A673 (cell line): ENCODE results near the gene TTLL8. TPM values are rescaled to one million over a fixed set of nuclear protein-coding genes. Genes with fewer than 3 reads are reported as not detected.

ENCODE experiments used
- BruUV-seq: library from RNA; stranded (reverse); fragments of 400-500 nt; replicated peaks from 2 replicates; lab custom pipeline; 2021; lab: Mats Ljungman, UMichigan
- CTCF ChIA-PET: fragments of 300-600 bp; sonication (Branson Sonifier 250); formaldehyde crosslinking; loops from one replicate; lab custom pipeline; 2022; ENCODE audit warnings: antibody characterized with exemption; lab: Charles Lee
- POLR2A ChIA-PET: fragments of 300-600 bp; sonication (Branson Sonifier 250); formaldehyde crosslinking; loops from one replicate; lab custom pipeline; 2022; ENCODE audit warnings: antibody characterized with exemption; ENCODE audit not compliant: low non-redundant PET; lab: Charles Lee
- DNase-seq: peaks from one replicate; pipeline ENCODE4 v3.0.0-alpha.2; 2015; ENCODE audit warnings: low spot score
- H3K27ac ChIP-seq: fragments of 200-600 bp; sonication (generic); 2 replicates; pipeline ENCODE4 v1.5.1; 2016; ENCODE audit warnings: mixed run types, low read depth, mild to moderate bottlenecking, mixed read lengths, antibody characterized with exemption, low read length; ENCODE audit not compliant: poor library complexity, severe bottlenecking
- H3K27me3 ChIP-seq: fragments of 200-600 bp; sonication (generic); replicated peaks from 2 replicates; pipeline ENCODE4 v1.6.1; 2017; ENCODE audit warnings: mixed run types, low read depth, mild to moderate bottlenecking, mixed read lengths, antibody characterized with exemption, low read length; ENCODE audit not compliant: insufficient read depth, poor library complexity
- H3K36me3 ChIP-seq: fragments of 200-600 bp; sonication (generic); 2 replicates; pipeline ENCODE4 v1.6.1; 2016; ENCODE audit warnings: mixed run types, mild to moderate bottlenecking, mixed read lengths, antibody characterized with exemption, low read length; ENCODE audit not compliant: insufficient read depth, poor library complexity, severe bottlenecking
- H3K4me1 ChIP-seq: fragments of 200-600 bp; sonication (generic); 2 replicates; pipeline ENCODE4 v1.6.1; 2017; ENCODE audit warnings: mixed run types, mild to moderate bottlenecking, mixed read lengths, antibody characterized with exemption, low read length; ENCODE audit not compliant: insufficient read depth, poor library complexity, severe bottlenecking
- H3K4me3 ChIP-seq: fragments of 200-600 bp; sonication (generic); 2 replicates; pipeline ENCODE4 v1.5.1; 2016; ENCODE audit warnings: low read depth, mixed run types, mild to moderate bottlenecking, mixed read lengths, low read length; ENCODE audit not compliant: poor library complexity, severe bottlenecking
- H3K9me3 ChIP-seq: fragments of 200-600 bp; sonication (generic); 2 replicates; pipeline ENCODE4 v1.6.1; 2016; ENCODE audit warnings: mixed run types, low read depth, mild to moderate bottlenecking, mixed read lengths, antibody characterized with exemption, low read length; ENCODE audit not compliant: poor library complexity, severe bottlenecking
- EZH2 ChIP-seq: fragments of 200-600 bp; sonication (generic); IDR thresholded peaks from 2 replicates; pipeline ENCODE4 v1.6.1; 2017; ENCODE audit warnings: borderline replicate concordance, low read depth, mild to moderate bottlenecking, mixed read lengths, antibody characterized with exemption, low read length; ENCODE audit not compliant: poor library complexity, severe bottlenecking
- intact Hi-C: fragments of 100-400 bp; cut with micrococcal nuclease; formaldehyde crosslinking; loops from one replicate; pipeline ENCODE4 v1.10.0; 2022; ENCODE audit not compliant: unreplicated experiment
- total RNA-seq: library from RNA; stranded (reverse); gene quantifications from 2 replicates; pipeline ENCODE4 v1.2.3, GENCODE V29; 2021
- TF ChIP-seq, protein P1 (sequence below): fragments of 300-800, 200-600 bp; sonication (generic); conservative IDR thresholded peaks from 2 replicates; pipeline ENCODE4 v1.5.1; 2017; ENCODE audit warnings: low read depth, mild to moderate bottlenecking, antibody characterized with exemption, low read length, moderate library complexity, mixed read lengths

Gene TTLL8
- total RNA-seq, 1 experiment from 2014 or later, result not detected

DNA sequence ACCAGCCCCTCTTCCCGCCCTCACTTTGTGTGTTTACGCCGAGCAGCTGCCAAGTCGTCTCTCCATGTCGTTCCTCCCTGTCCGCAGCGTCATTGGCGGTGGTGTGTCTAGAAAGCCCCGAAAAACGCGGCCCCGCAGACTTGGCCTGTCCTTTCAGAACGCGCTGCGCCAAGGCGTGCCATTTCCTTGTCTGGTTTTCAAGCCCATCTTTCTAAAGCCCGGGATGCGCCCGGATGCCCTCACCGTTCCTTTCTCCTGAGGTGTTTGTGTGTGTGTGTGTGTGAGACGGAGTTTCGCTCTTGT is 32.3 kb upstream of the TTLL8 start:
- intact Hi-C loops, result no loop called here
- no peak for DNase-seq
- CTCF ChIA-PET, result no interaction called here

DNA sequence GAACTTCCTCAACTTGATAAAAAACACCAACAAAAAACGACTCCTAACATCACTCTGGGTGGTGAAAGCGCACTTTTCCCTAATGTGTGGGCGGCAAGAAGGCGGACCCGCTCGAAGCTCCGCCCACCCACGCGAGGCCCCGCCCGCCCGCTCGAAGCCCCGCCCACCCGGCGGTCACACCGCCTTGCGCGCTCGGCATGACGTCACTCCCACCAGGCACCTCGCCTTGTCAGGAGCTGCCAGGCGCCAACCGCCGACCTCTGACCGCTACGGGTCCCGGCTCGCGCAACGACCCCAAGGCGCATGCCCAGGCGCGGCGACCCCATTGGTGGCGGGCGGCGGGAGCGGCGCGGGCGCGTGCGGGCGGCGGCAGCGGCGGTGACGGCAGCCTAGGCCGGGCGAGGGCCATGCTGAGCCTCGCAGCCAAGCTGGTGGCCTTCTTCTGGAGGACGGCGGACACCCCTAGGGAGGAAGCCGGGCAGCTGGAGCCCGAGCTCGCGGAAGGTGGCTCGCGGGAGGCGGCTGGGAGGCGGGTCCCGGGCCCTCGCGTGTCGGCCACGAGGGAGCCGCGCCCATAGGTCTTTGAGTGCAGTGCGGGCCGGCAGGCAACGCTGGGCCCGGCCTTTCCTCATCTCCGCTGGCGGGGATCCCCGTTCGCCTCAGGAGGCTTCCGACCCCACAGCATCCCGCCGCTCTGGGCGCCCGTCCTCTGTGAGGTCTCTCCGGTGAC is 31.7 kb upstream of the TTLL8 start, which contains the start of gene MOV10L1:
Gene MOV10L1 (plus strand): TSS at position 325 of the 730 bp plus-strand sequence. CDS start 83 bp downstream, at position 408.
- intact Hi-C loops, result no loop called here
- CTCF ChIA-PET, result no interaction called here
- no peak for TF ChIP-seq EZH2
- TF ChIP-seq, protein P1, sequence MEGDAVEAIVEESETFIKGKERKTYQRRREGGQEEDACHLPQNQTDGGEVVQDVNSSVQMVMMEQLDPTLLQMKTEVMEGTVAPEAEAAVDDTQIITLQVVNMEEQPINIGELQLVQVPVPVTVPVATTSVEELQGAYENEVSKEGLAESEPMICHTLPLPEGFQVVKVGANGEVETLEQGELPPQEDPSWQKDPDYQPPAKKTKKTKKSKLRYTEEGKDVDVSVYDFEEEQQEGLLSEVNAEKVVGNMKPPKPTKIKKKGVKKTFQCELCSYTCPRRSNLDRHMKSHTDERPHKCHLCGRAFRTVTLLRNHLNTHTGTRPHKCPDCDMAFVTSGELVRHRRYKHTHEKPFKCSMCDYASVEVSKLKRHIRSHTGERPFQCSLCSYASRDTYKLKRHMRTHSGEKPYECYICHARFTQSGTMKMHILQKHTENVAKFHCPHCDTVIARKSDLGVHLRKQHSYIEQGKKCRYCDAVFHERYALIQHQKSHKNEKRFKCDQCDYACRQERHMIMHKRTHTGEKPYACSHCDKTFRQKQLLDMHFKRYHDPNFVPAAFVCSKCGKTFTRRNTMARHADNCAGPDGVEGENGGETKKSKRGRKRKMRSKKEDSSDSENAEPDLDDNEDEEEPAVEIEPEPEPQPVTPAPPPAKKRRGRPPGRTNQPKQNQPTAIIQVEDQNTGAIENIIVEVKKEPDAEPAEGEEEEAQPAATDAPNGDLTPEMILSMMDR, result no peak
- DNase-seq, result peak; percentile 27
- no peaks in the 10 kb centered on the region for H3K36me3 ChIP-seq
- no peaks in the 10 kb centered on the region for H3K4me1 ChIP-seq
- no peaks in the 10 kb centered on the region for H3K27me3 ChIP-seq
- no peak within 1 kb of the TSS for H3K27ac ChIP-seq
- POLR2A ChIA-PET, result no interaction called here
- no peak within 1 kb of the TSS for H3K4me3 ChIP-seq
- H3K9me3 ChIP-seq, result no peaks in the 10 kb centered on the region
- BruUV-seq, result no TSS peak

More for the DNA sequence above, 32.3 kb upstream of the TTLL8 start:
- no TSS peak for BruUV-seq
- Histone ChIP-seq H3K4me1 (no peaks in the 10 kb centered on the region), H3K36me3 (no peaks in the 10 kb centered on the region), H3K4me3 (no peak overlapping the region), H3K9me3 (no peaks in the 10 kb centered on the region), H3K27ac (no peak overlapping the region), H3K27me3 (no peaks in the 10 kb centered on the region)
- TF ChIP-seq, protein P1, result no peak
- TF ChIP-seq EZH2, result no peak
- POLR2A ChIA-PET, result no interaction called here

DNA sequence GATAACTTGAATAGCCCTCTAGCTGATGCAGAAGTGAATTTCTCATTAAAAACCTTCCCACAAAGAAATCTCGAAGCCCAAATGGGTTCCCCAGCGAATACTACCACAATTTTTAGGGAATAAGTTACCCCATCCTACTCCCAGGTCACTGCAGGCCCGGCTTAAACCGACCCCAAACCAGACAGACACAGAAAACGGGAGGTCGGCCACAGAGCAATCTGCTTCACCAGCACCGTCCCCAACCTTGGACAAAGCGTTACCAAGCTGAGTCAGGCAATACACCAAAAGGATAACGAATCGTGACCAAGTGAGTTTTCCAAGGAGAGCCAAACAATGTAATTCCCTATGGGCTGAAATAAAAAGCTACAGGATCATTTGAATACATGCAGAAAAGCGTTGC is 31.1 kb upstream of the TTLL8 start:
- ChIA-PET CTCF (no interaction called here), POLR2A (no interaction called here)
- Histone ChIP-seq H3K27me3 (no peaks in the 10 kb centered on the region), H3K9me3 (no peaks in the 10 kb centered on the region), H3K4me3 (no peak overlapping the region), H3K27ac (no peak overlapping the region), H3K4me1 (no peaks in the 10 kb centered on the region), H3K36me3 (no peaks in the 10 kb centered on the region)
- DNase-seq, result no peak
- no peak for TF ChIP-seq EZH2
- TF ChIP-seq, protein P1, result no peak
- intact Hi-C loops, result no loop called here
- no TSS peak for BruUV-seq
